A673 (cell line): ENCODE results near the gene VAMP4. TPM values are rescaled to one million over a fixed set of nuclear protein-coding genes. Genes with fewer than 3 reads are reported as not detected.

Experiments
- BruUV-seq: library from RNA; stranded (reverse); fragments of 400-500 nt; replicated peaks from 2 replicates; lab custom pipeline; 2021; lab: Mats Ljungman, UMichigan
- CTCF ChIA-PET: fragments of 300-600 bp; sonication (Branson Sonifier 250); formaldehyde crosslinking; loops from one replicate; lab custom pipeline; 2022; ENCODE audit warnings: antibody characterized with exemption; lab: Charles Lee
- POLR2A ChIA-PET: fragments of 300-600 bp; sonication (Branson Sonifier 250); formaldehyde crosslinking; loops from one replicate; lab custom pipeline; 2022; ENCODE audit warnings: antibody characterized with exemption; ENCODE audit not compliant: low non-redundant PET; lab: Charles Lee
- DNase-seq: peaks from one replicate; pipeline ENCODE4 v3.0.0-alpha.2; 2015; ENCODE audit warnings: low spot score
- H3K27ac ChIP-seq: fragments of 200-600 bp; sonication (generic); 2 replicates; pipeline ENCODE4 v1.5.1; 2016; ENCODE audit warnings: mixed run types, low read depth, mild to moderate bottlenecking, mixed read lengths, antibody characterized with exemption, low read length; ENCODE audit not compliant: poor library complexity, severe bottlenecking
- H3K27me3 ChIP-seq: fragments of 200-600 bp; sonication (generic); replicated peaks from 2 replicates; pipeline ENCODE4 v1.6.1; 2017; ENCODE audit warnings: mixed run types, low read depth, mild to moderate bottlenecking, mixed read lengths, antibody characterized with exemption, low read length; ENCODE audit not compliant: insufficient read depth, poor library complexity
- H3K36me3 ChIP-seq: fragments of 200-600 bp; sonication (generic); 2 replicates; pipeline ENCODE4 v1.6.1; 2016; ENCODE audit warnings: mixed run types, mild to moderate bottlenecking, mixed read lengths, antibody characterized with exemption, low read length; ENCODE audit not compliant: insufficient read depth, poor library complexity, severe bottlenecking
- H3K4me1 ChIP-seq: fragments of 200-600 bp; sonication (generic); 2 replicates; pipeline ENCODE4 v1.6.1; 2017; ENCODE audit warnings: mixed run types, mild to moderate bottlenecking, mixed read lengths, antibody characterized with exemption, low read length; ENCODE audit not compliant: insufficient read depth, poor library complexity, severe bottlenecking
- H3K4me3 ChIP-seq: fragments of 200-600 bp; sonication (generic); 2 replicates; pipeline ENCODE4 v1.5.1; 2016; ENCODE audit warnings: low read depth, mixed run types, mild to moderate bottlenecking, mixed read lengths, low read length; ENCODE audit not compliant: poor library complexity, severe bottlenecking
- H3K9me3 ChIP-seq: fragments of 200-600 bp; sonication (generic); 2 replicates; pipeline ENCODE4 v1.6.1; 2016; ENCODE audit warnings: mixed run types, low read depth, mild to moderate bottlenecking, mixed read lengths, antibody characterized with exemption, low read length; ENCODE audit not compliant: poor library complexity, severe bottlenecking
- EZH2 ChIP-seq: fragments of 200-600 bp; sonication (generic); IDR thresholded peaks from 2 replicates; pipeline ENCODE4 v1.6.1; 2017; ENCODE audit warnings: borderline replicate concordance, low read depth, mild to moderate bottlenecking, mixed read lengths, antibody characterized with exemption, low read length; ENCODE audit not compliant: poor library complexity, severe bottlenecking
- intact Hi-C: fragments of 100-400 bp; cut with micrococcal nuclease; formaldehyde crosslinking; loops from one replicate; pipeline ENCODE4 v1.10.0; 2022; ENCODE audit not compliant: unreplicated experiment
- total RNA-seq: library from RNA; stranded (reverse); gene quantifications from 2 replicates; pipeline ENCODE4 v1.2.3, GENCODE V29; 2021
- TF ChIP-seq, protein P1 (sequence below): fragments of 300-800, 200-600 bp; sonication (generic); conservative IDR thresholded peaks from 2 replicates; pipeline ENCODE4 v1.5.1; 2017; ENCODE audit warnings: low read depth, mild to moderate bottlenecking, antibody characterized with exemption, low read length, moderate library complexity, mixed read lengths

VAMP4 gene
- total RNA-seq, 1 experiment from 2014 or later = 8.9 TPM

DNA sequence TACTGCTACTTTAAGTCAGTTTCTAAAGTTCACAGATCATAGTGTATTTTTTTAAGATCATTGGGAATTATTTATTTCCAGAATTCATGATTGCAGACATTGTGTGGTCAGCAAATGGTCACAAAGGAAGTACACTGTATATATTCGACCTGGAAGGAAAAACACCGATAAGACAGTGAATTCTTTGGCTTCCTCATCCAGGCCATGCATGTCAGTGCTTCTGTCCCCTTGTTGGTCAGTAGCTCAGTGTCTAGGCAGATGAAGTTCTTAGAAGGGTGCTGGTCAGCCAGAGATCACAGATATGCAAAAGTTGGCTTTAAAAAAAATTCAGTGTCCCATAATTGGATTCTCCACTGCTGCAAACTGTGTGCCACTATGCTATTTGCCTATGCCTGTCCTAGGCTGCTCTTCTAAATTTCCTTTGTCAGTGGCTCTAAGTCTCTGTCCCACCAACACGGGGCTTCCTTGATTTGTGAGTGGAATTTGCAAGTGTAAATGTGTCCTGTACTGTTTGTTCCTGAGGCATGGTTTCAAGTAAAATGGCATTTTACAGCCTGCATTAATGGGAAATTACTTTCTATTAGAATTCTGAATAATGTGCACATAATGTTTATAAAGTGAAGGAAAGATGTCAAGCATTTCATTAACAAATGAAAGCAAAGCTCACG is 12.0 kb upstream of the VAMP4 start:
- H3K4me1 ChIP-seq = no peaks in the 10 kb centered on the region
- BruUV-seq = no TSS peak
- intact Hi-C loops = no loop called here
- H3K27ac ChIP-seq = no peak overlapping the region
- TF ChIP-seq, protein P1, sequence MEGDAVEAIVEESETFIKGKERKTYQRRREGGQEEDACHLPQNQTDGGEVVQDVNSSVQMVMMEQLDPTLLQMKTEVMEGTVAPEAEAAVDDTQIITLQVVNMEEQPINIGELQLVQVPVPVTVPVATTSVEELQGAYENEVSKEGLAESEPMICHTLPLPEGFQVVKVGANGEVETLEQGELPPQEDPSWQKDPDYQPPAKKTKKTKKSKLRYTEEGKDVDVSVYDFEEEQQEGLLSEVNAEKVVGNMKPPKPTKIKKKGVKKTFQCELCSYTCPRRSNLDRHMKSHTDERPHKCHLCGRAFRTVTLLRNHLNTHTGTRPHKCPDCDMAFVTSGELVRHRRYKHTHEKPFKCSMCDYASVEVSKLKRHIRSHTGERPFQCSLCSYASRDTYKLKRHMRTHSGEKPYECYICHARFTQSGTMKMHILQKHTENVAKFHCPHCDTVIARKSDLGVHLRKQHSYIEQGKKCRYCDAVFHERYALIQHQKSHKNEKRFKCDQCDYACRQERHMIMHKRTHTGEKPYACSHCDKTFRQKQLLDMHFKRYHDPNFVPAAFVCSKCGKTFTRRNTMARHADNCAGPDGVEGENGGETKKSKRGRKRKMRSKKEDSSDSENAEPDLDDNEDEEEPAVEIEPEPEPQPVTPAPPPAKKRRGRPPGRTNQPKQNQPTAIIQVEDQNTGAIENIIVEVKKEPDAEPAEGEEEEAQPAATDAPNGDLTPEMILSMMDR = no peak
- no peak for TF ChIP-seq EZH2
- no peaks in the 10 kb centered on the region for H3K36me3 ChIP-seq
- no peak for DNase-seq
- H3K9me3 ChIP-seq = no peaks in the 10 kb centered on the region
- H3K4me3 ChIP-seq = no peak overlapping the region
- H3K27me3 ChIP-seq = no peaks in the 10 kb centered on the region
- POLR2A ChIA-PET = no interaction called here
- CTCF ChIA-PET = no interaction called here

DNA sequence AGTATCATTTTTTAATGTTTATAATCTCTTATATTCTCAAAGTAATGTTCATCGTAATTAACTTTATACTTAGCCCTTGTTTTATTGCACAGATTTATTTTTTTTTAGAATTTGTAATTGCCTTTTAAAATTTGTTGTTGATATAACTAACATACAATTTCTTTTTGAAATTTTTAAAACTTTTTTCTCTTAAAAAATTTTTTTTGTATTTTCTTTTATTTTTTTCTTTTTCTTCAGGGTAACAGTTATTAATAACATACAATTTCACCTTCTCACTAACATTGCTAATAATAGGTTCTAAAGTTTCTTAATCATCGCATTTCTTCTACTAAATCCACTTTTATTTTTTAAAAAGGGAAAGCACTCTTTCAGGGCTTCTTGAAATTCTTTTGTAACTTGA is 11.3 kb upstream of the VAMP4 start:
- no peak for TF ChIP-seq EZH2
- TF ChIP-seq, protein P1 = no peak
- Histone ChIP-seq H3K27me3 (no peaks in the 10 kb centered on the region), H3K27ac (no peak overlapping the region), H3K9me3 (no peaks in the 10 kb centered on the region), H3K4me3 (no peak overlapping the region), H3K36me3 (no peaks in the 10 kb centered on the region), H3K4me1 (no peaks in the 10 kb centered on the region)
- no peak for DNase-seq
- intact Hi-C loops = no loop called here
- BruUV-seq = no TSS peak
- CTCF ChIA-PET = no interaction called here
- POLR2A ChIA-PET = no interaction called here

DNA sequence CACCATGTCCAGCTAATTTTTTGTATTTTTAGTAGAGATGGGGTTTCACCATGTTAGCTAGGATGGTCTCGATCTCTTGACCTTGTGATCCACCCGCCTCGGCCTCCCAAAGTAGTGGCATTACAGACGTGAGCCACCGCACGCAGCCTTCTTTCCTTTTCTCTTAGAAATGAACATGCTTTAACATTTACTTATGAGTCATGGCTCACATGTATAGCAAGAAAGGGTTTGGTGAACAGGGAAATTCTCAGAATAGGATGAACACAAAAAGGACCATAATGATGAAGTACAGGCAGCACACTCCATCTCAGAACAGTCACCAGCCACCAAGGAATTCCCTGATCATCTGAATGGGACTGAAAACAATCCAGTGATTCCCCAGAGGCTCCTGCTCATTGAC is 9.4 kb upstream of the VAMP4 start:
- H3K4me3 ChIP-seq = no peak overlapping the region
- no peaks in the 10 kb centered on the region for H3K4me1 ChIP-seq
- H3K36me3 ChIP-seq = no peaks in the 10 kb centered on the region
- H3K9me3 ChIP-seq = no peaks in the 10 kb centered on the region
- DNase-seq = no peak
- POLR2A ChIA-PET = no interaction called here
- H3K27me3 ChIP-seq = no peaks in the 10 kb centered on the region
- no peak overlapping the region for H3K27ac ChIP-seq
- TF ChIP-seq, protein P1 = no peak
- TF ChIP-seq EZH2 = no peak
- BruUV-seq = no TSS peak
- intact Hi-C loops = no loop called here
- CTCF ChIA-PET = no interaction called here
